H1 (cell line): ENCODE data around the gene SLC1A1. TPM values are rescaled to one million over a fixed set of nuclear protein-coding genes. Genes with fewer than 3 reads are reported as not detected.

Source experiments
- ASH2L ChIP-seq: fragments of 200-600, 300-600 bp; sonication (generic); IDR thresholded peaks from one replicate; pipeline ENCODE4 v1.7.1; 2017; ENCODE audit warnings: low read length
- BACH1 ChIP-seq: IDR thresholded peaks from 2 replicates; pipeline ENCODE4 v1.6.1; 2012; ENCODE audit warnings: low read length, improper control_type of control experiment
- CBX5 ChIP-seq: fragments of 300-800, 300-1000 bp; sonication (generic); IDR thresholded peaks from 2 replicates; pipeline ENCODE4 v1.7.1; 2016; ENCODE audit warnings: antibody characterized with exemption, low read length, low read depth
- CHD2 ChIP-seq: IDR thresholded peaks from 2 replicates; pipeline ENCODE4 v1.6.1; 2012; ENCODE audit warnings: low read length, improper control_type of control experiment
- EGR1 ChIP-seq: IDR thresholded peaks from 2 replicates; pipeline ENCODE4 v1.6.1; 2011; ENCODE audit warnings: low read depth, low read length, borderline replicate concordance
- GTF2F1 ChIP-seq: IDR thresholded peaks from 2 replicates; pipeline ENCODE4 v1.6.1; 2012; ENCODE audit warnings: low read depth, low read length, improper control_type of control experiment, borderline replicate concordance
- NANOG ChIP-seq: IDR thresholded peaks from 2 replicates; pipeline ENCODE4 v1.6.1; 2011; ENCODE audit warnings: low read length, low read depth, mild to moderate bottlenecking, inconsistent platforms; ENCODE audit not compliant: insufficient read depth, poor library complexity, severe bottlenecking
- RAD21 ChIP-seq, 2 experiments: IDR thresholded peaks in 1 of 2; conservative IDR thresholded peaks in 1 of 2; 2 replicates each; pipeline ENCODE4 v1.6.1; 2011; ENCODE audit warnings: low read depth in 2 of 2, low read length in 2 of 2, improper control_type of control experiment in 1 of 2, inconsistent platforms in 1 of 2, mild to moderate bottlenecking in 1 of 2, moderate library complexity in 1 of 2
- RNF2 ChIP-seq: fragments of 200-900, 300-1000 bp; sonication (generic); IDR thresholded peaks from 2 replicates; pipeline ENCODE4 v1.7.1; 2016; ENCODE audit warnings: borderline replicate concordance, low read depth, mild to moderate bottlenecking, antibody characterized with exemption, low read length; ENCODE audit not compliant: poor library complexity, severe bottlenecking; ENCODE audit errors: missing control alignments
- RXRA ChIP-seq: IDR thresholded peaks from 2 replicates; pipeline ENCODE4 v1.6.1; 2011; ENCODE audit warnings: low read depth, mild to moderate bottlenecking, low read length, moderate library complexity; ENCODE audit not compliant: insufficient read depth
- SAP30 ChIP-seq: fragments of 300-600 bp; sonication (generic); IDR thresholded peaks from 2 replicates; pipeline ENCODE4 v1.7.1; 2012; ENCODE audit warnings: low read length, moderate library complexity, mild to moderate bottlenecking, inconsistent platforms; ENCODE audit not compliant: insufficient read depth, insufficient replicate concordance
- SIN3A ChIP-seq, 2 experiments: IDR thresholded peaks in 1 of 2; conservative IDR thresholded peaks in 1 of 2; 2 replicates each; pipeline ENCODE4 v1.6.1; 2011 to 2012; ENCODE audit warnings: low read length in 2 of 2, improper control_type of control experiment in 1 of 2, low read depth in 1 of 2, mild to moderate bottlenecking in 1 of 2
- SP4 ChIP-seq: IDR thresholded peaks from 2 replicates; pipeline ENCODE4 v1.6.1; 2012; ENCODE audit warnings: low read length, inconsistent platforms
- ZNF274 ChIP-seq: IDR thresholded peaks from 2 replicates; pipeline ENCODE4 v1.7.0; 2012; ENCODE audit warnings: low read length, borderline replicate concordance; ENCODE audit errors: extremely low read depth
- polyA plus RNA-seq, 7 experiments: library from polyadenylated mRNA; depleted of rRNA in 3 of 7; stranded (reverse) in 5 of 7; unstranded in 2 of 7; fragments of >200 nt in 5 of 7; fragments of 200-250 nt in 2 of 7; gene quantifications; 1 replicate in 5 of 7; 2 replicates in 1 of 7; 4 replicates in 1 of 7; pipeline versions ENCODE4 v1.2.1 to v1.2.3, GENCODE V29; 2011 to 2013; ENCODE audit warnings: missing spikeins in 2 of 7, mixed read lengths in 2 of 7
- total RNA-seq: library from RNA; stranded (reverse); fragmentation: NEBNext Ultra II Directional; extraction: Animal tissue kit (Norgen Biotek cat#: 25700); gene quantifications from 2 replicates; pipeline ENCODE4 v1.2.1, GENCODE V29; 2021

The SLC1A1 gene
- total and polyA plus RNA-seq, 2 of the 8 experiments (the other 6 are each of a cell fraction or from before 2014, with no cell fraction given), result 4.7 to 11.7 TPM

GRCh38 chr9:4491626-4491975, 1.3 kb downstream of the SLC1A1 start (continued):
- TF ChIP-seq RAD21 (IDR thresholded peaks at IDR 0.05 in 1 of 2, conservative IDR thresholded peaks at IDR 0.05 in 1 of 2; ENCODE audit: low read depth in 2 of 2, low read length in 2 of 2) (peak; percentile 3; a peak in 1 of 4 replicates), SIN3A (conservative IDR thresholded peaks at IDR 0.05 in 1 of 2, IDR thresholded peaks at IDR 0.05 in 1 of 2; ENCODE audit: low read depth in 1 of 2, low read length in 2 of 2) (no peak), CHD2 (peak; percentile 36; the same call in 1 of the 2 replicates), SAP30 (no peak), ASH2L (peak; percentile 54), EGR1 (no peak), NANOG (peak; percentile 69), CBX5 (no peak), ZNF274 (no peak), BACH1 (no peak), GTF2F1 (no peak), RNF2 (no peak), RXRA (no peak), SP4 (no peak)
